ENCODE measurements around the gene OR6C6. TPM values are rescaled to one million over a fixed set of nuclear protein-coding genes. Genes with fewer than 3 reads are reported as not detected.

Gene OR6C6
- total RNA-seq, 1 experiment from 2014 or later, result not detected

DNA sequence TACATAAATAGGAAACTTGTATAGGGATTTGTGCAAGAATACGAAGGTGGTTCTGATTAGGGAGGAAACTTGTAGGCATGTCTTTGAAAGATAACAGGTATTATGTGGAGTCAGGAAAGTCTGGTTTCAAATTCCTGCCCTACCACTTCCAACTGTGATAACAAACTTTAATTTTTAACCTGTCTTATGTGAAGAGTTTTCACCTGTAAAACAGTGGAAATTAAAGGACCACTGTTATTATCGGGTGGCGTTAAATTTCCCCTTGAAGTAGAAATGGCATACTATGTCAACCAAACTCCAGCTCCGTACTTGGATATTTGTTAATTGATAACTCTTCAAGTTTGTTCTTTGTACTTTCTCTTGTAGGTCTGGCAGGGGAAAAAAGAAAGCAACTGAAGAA lies 23.8 kb upstream of the OR6C6 start:
- Histone ChIP-seq H3K4me3 (ENCODE audit: low read depth, low read length, poor library complexity, severe bottlenecking) (no peak overlapping the region), H3K36me3 (ENCODE audit: insufficient read depth, low read length, poor library complexity, severe bottlenecking) (no peaks in the 10 kb centered on the region), H3K27ac (ENCODE audit: low read depth, low read length, poor library complexity, severe bottlenecking) (no peak overlapping the region), H3K4me1 (ENCODE audit: insufficient read depth, low read length, poor library complexity, severe bottlenecking) (no peaks in the 10 kb centered on the region), H3K27me3 (replicated peaks; ENCODE audit: insufficient read depth, low read depth, low read length, poor library complexity) (peaks cover 35% of the 10 kb centered on the region), H3K9me3 (ENCODE audit: low read depth, low read length, poor library complexity, severe bottlenecking) (no peaks in the 10 kb centered on the region)
- intact Hi-C loops (cut with micrococcal nuclease; ENCODE audit: unreplicated experiment), result no loop called here
- no peak for DNase-seq (ENCODE audit: low spot score)
- TF ChIP-seq, protein P1, sequence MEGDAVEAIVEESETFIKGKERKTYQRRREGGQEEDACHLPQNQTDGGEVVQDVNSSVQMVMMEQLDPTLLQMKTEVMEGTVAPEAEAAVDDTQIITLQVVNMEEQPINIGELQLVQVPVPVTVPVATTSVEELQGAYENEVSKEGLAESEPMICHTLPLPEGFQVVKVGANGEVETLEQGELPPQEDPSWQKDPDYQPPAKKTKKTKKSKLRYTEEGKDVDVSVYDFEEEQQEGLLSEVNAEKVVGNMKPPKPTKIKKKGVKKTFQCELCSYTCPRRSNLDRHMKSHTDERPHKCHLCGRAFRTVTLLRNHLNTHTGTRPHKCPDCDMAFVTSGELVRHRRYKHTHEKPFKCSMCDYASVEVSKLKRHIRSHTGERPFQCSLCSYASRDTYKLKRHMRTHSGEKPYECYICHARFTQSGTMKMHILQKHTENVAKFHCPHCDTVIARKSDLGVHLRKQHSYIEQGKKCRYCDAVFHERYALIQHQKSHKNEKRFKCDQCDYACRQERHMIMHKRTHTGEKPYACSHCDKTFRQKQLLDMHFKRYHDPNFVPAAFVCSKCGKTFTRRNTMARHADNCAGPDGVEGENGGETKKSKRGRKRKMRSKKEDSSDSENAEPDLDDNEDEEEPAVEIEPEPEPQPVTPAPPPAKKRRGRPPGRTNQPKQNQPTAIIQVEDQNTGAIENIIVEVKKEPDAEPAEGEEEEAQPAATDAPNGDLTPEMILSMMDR (conservative IDR thresholded peaks at IDR 0.05; ENCODE audit: low read depth, low read length), result no peak
- no peak for TF ChIP-seq EZH2 (IDR thresholded peaks at IDR 0.05; ENCODE audit: borderline replicate concordance, low read depth, low read length, poor library complexity, severe bottlenecking)
- POLR2A ChIA-PET (ENCODE audit: low non-redundant PET), result no interaction called here
- CTCF ChIA-PET, result no interaction called here
- no TSS peak for BruUV-seq (replicated peaks)

DNA sequence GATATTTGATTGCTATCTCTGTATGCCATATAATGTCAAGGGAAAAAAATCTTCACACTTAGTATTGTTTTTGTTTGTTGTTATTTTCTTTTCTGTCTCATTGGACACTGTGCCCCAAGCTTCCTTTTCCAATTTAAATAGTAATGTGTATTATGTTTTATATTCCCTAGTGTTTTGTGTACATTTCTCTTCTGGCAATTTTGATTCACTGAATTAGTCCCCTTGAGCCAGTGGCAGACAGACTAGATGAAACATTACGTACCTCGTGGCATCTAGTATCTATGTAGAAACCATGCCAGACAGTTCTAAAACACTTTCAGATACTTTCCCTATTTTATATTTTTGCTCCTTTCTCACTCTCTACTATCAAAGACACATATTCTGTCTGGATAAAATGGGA lies 17.7 kb upstream of the OR6C6 start, which contains the start of gene OR6C1:
OR6C1 (plus strand) TSS at position 301 of the 400 bp plus-strand sequence. CDS start 6,257 bp downstream, outside the sequence.
- no peaks in the 10 kb centered on the region for H3K4me1 ChIP-seq (ENCODE audit: insufficient read depth, low read length, poor library complexity, severe bottlenecking)
- ChIA-PET CTCF (no interaction called here), POLR2A (ENCODE audit: low non-redundant PET) (no interaction called here)
- intact Hi-C loops (cut with micrococcal nuclease; ENCODE audit: unreplicated experiment), result loop anchor here (10.0 kb wide), 1 partner anchor 59 kb away; no protein-coding TSS in a partner anchor
- DNase-seq (ENCODE audit: low spot score), result no peak
- BruUV-seq (replicated peaks), result no TSS peak
- TF ChIP-seq, protein P1 (conservative IDR thresholded peaks at IDR 0.05; ENCODE audit: low read depth, low read length), result no peak
- TF ChIP-seq EZH2 (IDR thresholded peaks at IDR 0.05; ENCODE audit: borderline replicate concordance, low read depth, low read length, poor library complexity, severe bottlenecking), result no peak
- H3K4me3 ChIP-seq (ENCODE audit: low read depth, low read length, poor library complexity, severe bottlenecking), result no peak within 1 kb of the TSS
- no peaks in the 10 kb centered on the region for H3K36me3 ChIP-seq (ENCODE audit: insufficient read depth, low read length, poor library complexity, severe bottlenecking)
- H3K27ac ChIP-seq (ENCODE audit: low read depth, low read length, poor library complexity, severe bottlenecking), result no peak within 1 kb of the TSS
- H3K9me3 ChIP-seq (ENCODE audit: low read depth, low read length, poor library complexity, severe bottlenecking), result no peaks in the 10 kb centered on the region
- H3K27me3 ChIP-seq (replicated peaks; ENCODE audit: insufficient read depth, low read depth, low read length, poor library complexity), result peaks cover 30% of the 10 kb centered on the region

DNA sequence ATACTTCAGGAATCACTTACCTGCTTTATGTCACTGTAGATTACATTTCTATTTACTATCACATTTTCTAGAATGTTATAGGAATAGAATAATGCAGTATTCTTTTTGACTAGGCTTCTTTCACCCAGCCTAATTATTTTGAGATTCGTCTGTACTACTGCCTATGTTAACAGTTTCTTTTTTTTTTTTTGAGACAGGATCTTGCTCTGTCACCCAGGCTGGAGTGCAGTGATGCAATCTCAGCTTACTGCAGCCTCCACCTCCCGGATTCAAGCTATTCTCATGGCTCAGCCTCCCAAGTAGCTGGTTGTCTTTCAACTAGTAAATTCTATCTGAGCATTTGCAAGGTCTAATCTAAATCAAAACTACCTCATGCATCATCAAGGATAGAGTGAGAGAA lies 6.4 kb downstream of the OR6C6 start:
- no peak overlapping the region for H3K4me3 ChIP-seq (ENCODE audit: low read depth, low read length, poor library complexity, severe bottlenecking)
- intact Hi-C loops (cut with micrococcal nuclease; ENCODE audit: unreplicated experiment), result no loop called here
- H3K27me3 ChIP-seq (replicated peaks; ENCODE audit: insufficient read depth, low read depth, low read length, poor library complexity), result peaks cover 51% of the 10 kb centered on the region
- H3K9me3 ChIP-seq (ENCODE audit: low read depth, low read length, poor library complexity, severe bottlenecking), result no peaks in the 10 kb centered on the region
- H3K4me1 ChIP-seq (ENCODE audit: insufficient read depth, low read length, poor library complexity, severe bottlenecking), result no peaks in the 10 kb centered on the region
- POLR2A ChIA-PET (ENCODE audit: low non-redundant PET), result no interaction called here
- DNase-seq (ENCODE audit: low spot score), result no peak
- CTCF ChIA-PET, result no interaction called here
- no peak overlapping the region for H3K27ac ChIP-seq (ENCODE audit: low read depth, low read length, poor library complexity, severe bottlenecking)
- BruUV-seq (replicated peaks), result no TSS peak
- TF ChIP-seq EZH2 (IDR thresholded peaks at IDR 0.05; ENCODE audit: borderline replicate concordance, low read depth, low read length, poor library complexity, severe bottlenecking), result no peak
- TF ChIP-seq, protein P1 (conservative IDR thresholded peaks at IDR 0.05; ENCODE audit: low read depth, low read length), result no peak
- H3K36me3 ChIP-seq (ENCODE audit: insufficient read depth, low read length, poor library complexity, severe bottlenecking), result no peaks in the 10 kb centered on the region

All from A673 (cell line).